GM21447 (cell line): Measurements from ENCODE around the gene RERE.
"Not testable (repeated sequence)": the region's sequence is repeated elsewhere in the genome, so short reads cannot be mapped to it uniquely, and the experiment has no call there.

Experiments
- ATAC-seq: cut with Tn5 transposase; IDR thresholded peaks from one replicate; pipeline ENCODE4 v1.9.1; 2021; ENCODE audit not compliant: unreplicated experiment

Gene RERE

GRCh38 chr1:8392522-8392921 lies 424.9 kb downstream of the RERE start:
- no peak for ATAC-seq

GRCh38 chr1:8390707-8391106 lies 426.7 kb downstream of the RERE start:
- no peak for ATAC-seq

GRCh38 chr1:8389958-8390535 lies 427.4 kb downstream of the RERE start:
- ATAC-seq = no peak

- ATAC-seq = no peak
Observed at GRCh38 chr1:8388732-8389562, 428.5 kb downstream of the RERE start.

GRCh38 chr1:8386247-8386646 lies 431.2 kb downstream of the RERE start:
- no peak for ATAC-seq

GRCh38 chr1:8384577-8384976 lies 432.9 kb downstream of the RERE start:
- no peak for ATAC-seq

- no peak for ATAC-seq
Observed at GRCh38 chr1:8384088-8384487, 433.4 kb downstream of the RERE start.

GRCh38 chr1:8382608-8383505 lies 434.6 kb downstream of the RERE start:
- ATAC-seq = no peak

GRCh38 chr1:8382051-8382505 lies 435.4 kb downstream of the RERE start:
- ATAC-seq = no peak

GRCh38 chr1:8381618-8382017 lies 435.8 kb downstream of the RERE start:
- ATAC-seq = no peak

GRCh38 chr1:8380310-8380709 lies 437.1 kb downstream of the RERE start:
- not testable (repeated sequence) for ATAC-seq

- ATAC-seq = no peak
Observed at GRCh38 chr1:8379513-8380186, 437.8 kb downstream of the RERE start.

- ATAC-seq = no peak
Observed at GRCh38 chr1:8378981-8379470, 438.4 kb downstream of the RERE start.

- ATAC-seq = no peak
Observed at GRCh38 chr1:8378178-8378577, 439.3 kb downstream of the RERE start.

GRCh38 chr1:8377271-8377981 lies 440.0 kb downstream of the RERE start:
- ATAC-seq = no peak

- no peak for ATAC-seq
Observed at GRCh38 chr1:8376358-8376840, 441.0 kb downstream of the RERE start.

GRCh38 chr1:8374812-8375211 lies 442.6 kb downstream of the RERE start:
- ATAC-seq = no peak

- no peak for ATAC-seq
Observed at GRCh38 chr1:8374356-8374755, 443.1 kb downstream of the RERE start.

GRCh38 chr1:8373581-8374241 lies 443.7 kb downstream of the RERE start:
- no peak for ATAC-seq
